GM19324 (cell line): ENCODE data around the gene FCGBP.
A peak's percentile ranks its signal among the peaks of the same experiment; 100 is the strongest.
"Not testable (repeated sequence)": the region's sequence is repeated elsewhere in the genome, so short reads cannot be mapped to it uniquely, and the experiment has no call there.

Experiments
- ATAC-seq: cut with Tn5 transposase; IDR thresholded peaks from one replicate; pipeline ENCODE4 v1.9.1; 2021; ENCODE audit warnings: mild to moderate bottlenecking, moderate library complexity; ENCODE audit not compliant: unreplicated experiment, low FRiP score

Gene FCGBP

GRCh38 chr19:39934584-39935363 is at the start of gene FCGBP:
FCGBP (minus strand) TSS chr19:39934634.
- no peak for ATAC-seq

DNA sequence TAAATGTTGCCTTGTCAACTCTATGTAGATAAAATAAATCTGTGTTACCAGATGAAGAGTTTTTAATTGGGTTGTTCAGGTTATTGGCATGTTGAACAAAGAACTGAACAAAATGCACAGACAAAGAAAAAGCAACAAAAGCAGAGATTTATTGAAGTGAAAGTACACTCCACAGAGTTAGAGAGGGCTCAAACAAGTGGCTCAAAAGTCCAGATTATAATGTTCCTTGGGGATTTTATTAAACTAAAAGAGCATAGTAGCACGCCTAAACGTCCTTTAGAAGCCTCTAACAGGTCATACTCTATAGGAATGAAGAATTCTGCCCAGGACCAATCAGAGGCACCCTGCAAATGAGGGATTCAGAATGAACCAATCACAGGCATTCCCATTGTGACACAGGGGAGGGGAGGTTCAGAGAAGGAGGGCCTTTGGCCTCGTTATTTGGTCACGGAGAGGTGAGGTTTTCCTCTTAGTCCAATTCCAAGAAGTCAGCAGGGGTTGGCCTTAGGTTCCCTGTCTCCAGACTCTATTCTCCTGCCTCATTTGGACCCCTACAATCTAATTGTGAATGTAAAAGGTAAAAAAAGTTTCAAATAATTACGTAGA is 49.4 kb upstream of the FCGBP start:
- no peak for ATAC-seq

- no peak for ATAC-seq
Observed at GRCh38 chr19:39982883-39983282, 48.4 kb upstream of the FCGBP start.

DNA sequence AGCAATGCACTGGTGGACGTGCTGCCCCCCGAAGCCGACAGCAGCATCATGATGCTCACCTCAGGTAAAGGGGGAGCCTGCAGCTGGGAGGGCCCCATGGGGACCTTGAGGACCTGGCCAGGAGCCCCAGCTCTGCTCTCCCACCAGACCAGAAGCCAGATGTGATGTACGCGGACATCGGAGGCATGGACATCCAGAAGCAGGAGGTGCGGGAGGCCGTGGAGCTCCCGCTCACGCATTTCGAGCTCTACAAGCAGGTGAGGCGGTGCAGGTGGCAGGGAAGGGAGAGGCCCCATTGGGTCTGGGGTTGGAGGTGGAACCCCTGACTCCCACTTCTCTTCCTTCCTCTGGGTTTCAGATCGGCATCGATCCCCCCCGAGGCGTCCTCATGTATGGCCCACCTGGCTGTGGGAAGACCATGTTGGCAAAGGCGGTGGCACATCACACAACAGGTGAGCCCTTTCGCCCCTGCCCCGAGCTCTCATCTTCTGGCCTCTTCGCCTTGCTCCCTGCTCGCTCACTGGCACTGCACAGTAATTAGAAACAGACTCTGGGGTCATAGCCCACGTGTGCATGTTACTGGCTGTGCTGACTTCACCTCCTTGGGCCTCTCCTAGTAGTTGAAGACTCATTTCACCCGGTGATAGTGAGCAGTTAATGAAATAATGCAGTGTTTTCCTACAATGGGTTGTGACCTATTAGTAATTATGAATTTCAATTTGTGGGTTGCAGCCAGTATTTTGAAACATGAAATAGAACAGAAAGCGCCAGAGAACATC is 40.1 kb upstream of the FCGBP start:
- ATAC-seq, result no peak

- no peak for ATAC-seq
Observed at GRCh38 chr19:39971380-39972035, 37.1 kb upstream of the FCGBP start.

DNA sequence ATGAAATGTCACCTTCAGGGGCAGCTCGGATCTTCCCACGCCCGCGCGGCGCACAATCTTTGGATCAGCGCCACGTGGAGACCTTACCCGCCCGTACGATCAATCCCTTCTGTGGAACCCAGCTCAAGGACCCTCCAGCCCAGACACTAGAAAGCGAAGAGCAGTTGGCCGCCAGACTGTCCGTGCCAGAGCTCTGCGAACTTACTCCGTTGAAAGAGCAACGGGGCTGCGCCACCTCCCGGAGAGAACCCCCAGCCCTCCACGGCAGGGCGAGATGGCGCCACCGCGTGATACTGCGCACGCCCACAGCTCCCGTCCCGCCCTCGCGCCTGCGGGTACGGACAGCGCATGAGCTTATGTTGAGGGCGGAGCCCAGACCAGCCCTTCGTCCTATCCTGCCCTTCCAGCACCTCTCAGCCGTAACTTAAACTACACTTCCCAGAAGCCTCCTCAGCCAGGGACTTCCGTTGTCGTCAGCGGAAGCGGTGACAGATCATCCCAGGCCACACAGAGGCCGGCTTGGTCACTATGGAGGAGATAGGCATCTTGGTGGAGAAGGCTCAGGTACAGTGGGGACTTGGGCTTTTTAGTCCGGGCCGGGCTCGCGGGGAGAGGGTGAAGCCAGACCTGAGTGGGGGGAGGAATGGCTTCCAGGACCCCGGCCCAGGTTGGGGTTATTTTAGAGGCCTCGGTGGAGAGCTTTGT is 36.4 kb upstream of the FCGBP start, which contains the start of gene PSMC4:
PSMC4 (plus strand) TSS at position 491 of the 705 bp plus-strand sequence; CDS start at position 529, 38 bp downstream.
- ATAC-seq, result peak; percentile 97

- ATAC-seq, result no peak
Observed at GRCh38 chr19:39970425-39970674, 35.9 kb upstream of the FCGBP start.

DNA sequence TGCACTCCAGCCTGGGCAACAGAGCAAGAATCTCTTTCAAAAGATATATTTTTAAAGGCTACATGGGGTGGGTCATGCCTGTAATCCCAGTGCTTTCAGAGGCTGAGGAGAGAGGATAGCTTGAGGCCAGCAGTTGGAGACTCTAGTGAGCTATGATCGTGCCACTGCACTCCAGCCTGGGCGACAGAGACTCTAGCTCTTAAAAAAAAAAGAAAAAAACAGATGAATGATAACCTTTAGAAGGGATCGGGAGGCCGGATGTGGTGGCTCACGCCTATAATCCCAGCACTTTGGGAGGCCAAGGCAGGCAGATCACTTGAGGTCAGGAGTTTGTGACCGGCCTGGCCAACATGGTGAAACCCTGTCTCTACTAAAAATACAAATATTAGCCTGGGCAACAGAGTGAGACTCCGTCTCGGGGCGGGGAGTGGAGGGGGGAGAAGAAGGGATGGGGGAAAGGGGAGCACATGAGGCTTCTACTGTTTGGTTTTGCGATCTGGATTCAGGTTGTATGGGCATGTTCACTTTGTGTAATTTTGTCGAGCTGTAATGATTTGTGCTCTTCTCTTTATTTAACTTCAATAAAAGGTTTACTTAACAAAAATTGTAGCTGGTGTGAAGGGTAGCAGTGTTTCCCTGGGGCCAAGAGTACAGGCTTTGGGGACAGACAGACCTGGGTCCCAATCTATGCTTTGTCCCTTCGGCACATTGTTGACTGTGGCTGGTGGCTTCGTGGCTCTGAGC is 35.4 kb upstream of the FCGBP start:
- ATAC-seq, result no peak

- ATAC-seq, result no peak
Observed at GRCh38 chr19:39969266-39969665, 34.8 kb upstream of the FCGBP start.

DNA sequence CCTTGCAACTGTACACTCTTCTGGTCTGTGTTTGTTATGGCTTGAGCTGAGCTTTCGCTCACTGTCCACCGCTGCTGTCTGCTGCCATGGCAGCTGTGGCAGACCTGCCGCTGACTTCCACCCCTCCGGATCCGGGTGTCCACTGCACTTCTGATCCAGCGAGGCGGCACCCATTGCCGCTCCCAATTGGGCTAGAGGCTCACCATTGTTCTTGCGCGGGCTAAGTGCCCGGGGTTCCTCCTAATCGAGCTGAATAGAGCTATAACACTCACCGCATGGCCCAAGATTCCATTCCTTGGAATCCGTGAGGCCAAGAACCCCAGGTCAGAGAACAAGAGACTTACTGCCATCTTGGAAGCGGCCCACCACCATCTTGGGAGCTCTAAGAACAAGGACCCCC is 34.4 kb upstream of the FCGBP start:
- no peak for ATAC-seq

DNA sequence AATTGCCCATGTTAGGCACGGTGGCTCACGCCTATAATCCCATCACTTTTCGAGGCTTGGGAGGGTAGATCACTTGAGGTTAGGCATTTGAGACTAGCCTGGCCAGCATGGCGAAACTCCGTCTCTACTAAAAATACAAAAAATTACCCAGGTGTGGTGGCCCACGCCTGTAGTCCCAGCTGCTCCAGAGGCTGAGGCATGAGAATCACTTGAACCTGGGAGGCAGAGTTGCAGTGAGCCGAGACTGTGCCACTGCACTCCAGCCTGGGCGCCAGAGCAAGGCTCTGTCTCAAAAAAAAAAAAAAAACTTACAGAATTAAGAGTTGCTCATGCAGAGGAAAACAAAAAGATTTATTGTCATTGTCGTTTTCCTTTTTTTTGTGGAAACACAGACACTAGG is 33.1 kb upstream of the FCGBP start:
- no peak for ATAC-seq

DNA sequence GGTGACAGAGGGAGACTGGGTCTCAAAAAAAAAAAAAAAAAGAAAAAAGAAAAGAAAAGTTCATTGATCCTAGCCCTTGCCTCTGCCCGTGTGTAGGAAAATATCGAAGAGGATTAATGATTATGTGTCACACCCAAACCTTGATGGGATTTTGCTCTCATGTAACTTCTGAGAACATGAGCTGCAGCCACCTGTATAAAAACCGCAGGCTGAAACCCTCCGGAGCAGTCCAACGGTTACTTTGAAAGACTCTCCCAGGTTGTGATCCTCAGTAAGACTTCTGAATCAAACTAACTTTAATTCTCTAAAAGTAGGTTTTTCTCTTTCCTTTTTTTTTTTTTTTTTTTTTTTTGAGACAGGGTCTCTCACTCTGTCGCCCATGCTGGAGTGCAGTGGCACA is 32.2 kb upstream of the FCGBP start:
- ATAC-seq, result no peak

DNA sequence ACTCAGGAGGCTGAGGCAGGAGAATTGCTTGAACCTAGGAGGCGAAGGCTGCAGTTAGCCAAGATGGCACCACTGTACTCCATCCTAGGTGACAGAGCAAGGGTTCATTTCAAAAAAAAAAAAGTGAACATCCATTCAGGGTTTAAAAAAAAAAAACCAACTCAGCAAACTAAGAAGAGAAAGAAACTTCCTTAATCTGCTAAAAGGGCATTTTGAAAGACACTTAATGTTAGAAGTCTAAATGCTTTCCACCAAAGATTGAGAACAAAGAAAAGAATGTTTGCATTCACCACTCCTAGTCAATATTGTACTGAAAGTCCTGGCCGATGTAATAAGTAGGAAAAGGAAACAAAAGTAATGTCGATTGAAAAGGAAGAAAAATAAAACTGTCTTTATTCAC is 29.5 kb upstream of the FCGBP start:
- ATAC-seq, result no peak

DNA sequence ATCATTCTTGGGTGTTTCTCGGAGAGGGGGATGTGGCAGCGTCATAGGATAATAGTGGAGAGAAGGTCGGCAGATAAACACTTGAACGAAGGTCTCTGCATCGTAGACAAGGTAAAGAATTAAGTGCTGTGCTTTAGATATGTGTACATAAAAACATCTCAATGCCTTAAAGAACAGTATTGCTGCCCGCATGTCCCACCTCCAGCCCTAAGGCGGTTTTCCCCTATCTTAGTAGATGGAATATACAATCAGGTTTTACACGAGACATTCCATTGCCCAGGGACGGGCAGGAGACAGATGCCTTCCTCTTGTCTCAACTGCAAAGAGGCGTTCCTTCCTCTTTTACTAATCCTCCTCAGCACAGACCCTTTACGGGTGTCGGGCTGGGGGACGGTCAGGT is 25.0 kb upstream of the FCGBP start:
- ATAC-seq, result not testable (repeated sequence)

GRCh38 chr19:39958942-39959341 is 24.5 kb upstream of the FCGBP start:
- ATAC-seq, result not testable (repeated sequence)

DNA sequence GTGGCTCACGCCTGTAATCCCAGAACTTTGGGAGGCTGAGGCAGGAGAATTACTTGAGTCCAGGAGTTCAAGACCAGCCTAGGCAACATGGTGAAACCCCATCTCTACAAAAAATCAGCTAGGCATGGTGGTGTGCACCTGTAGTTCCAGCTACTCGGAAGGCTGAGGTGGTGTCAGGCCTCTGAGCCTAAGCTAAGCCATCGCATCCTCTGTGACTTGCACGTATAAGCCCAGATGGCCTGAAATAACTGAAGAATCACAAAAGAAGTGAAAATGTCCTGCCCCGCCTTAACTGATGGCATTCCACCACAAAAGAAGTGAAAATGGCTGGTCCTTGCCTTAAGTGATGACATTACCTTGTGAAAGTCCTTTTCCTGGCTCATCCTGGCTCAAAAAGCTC is 23.5 kb upstream of the FCGBP start:
- ATAC-seq, result not testable (repeated sequence)

DNA sequence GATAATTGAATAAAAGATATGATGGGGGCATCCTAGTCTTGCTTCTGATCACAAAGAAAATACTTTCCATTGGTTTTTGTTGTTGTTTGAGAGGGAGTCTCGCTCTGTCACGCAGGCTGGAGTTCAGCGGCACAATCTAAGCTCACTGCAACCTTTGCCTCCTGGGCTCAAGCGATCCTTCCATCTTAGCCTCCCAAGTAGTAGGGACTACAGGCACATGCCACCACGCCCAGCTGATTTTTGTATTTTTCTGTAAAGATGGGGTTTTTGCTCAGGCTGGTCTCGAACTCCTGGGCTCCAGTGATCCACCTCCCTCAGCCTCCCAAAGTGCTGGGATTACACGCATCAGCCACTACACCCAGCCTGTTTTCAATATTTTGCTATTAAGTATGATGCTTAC is 19.5 kb upstream of the FCGBP start:
- no peak for ATAC-seq

- ATAC-seq, result no peak
Observed at GRCh38 chr19:39951686-39952085, 17.3 kb upstream of the FCGBP start.

DNA sequence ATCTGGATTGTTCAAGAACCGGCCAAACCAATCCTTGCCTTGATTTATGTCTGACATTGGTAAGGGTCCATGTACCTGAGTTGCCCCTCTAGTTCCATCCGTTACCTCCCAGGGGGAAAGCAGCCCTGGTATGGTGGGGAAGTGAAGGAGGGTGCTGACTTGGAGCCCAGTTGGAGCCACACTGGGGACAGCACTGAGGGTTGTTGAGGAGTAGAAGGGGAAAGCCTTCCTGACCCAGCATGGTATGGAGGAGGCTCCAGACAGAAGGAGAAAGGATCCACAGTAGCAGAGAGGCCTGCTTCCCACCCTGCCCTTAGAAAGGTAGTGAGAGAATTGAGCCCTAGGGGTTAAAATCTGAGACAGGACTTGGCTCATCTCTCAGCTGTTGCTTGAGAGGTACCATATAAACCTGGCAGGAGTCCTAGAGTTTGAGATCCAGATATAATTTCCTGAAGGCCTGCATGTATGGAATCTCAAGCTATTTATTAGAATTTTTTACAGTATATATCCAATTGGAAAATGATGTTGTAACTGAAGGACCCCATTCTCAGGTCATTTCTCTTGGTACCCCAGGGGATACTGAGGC is 16.7 kb upstream of the FCGBP start:
- ATAC-seq, result no peak
